DOHH2 (cell line): ENCODE measurements around the gene PTPN2.

Experiments used
- CTCF ChIP-seq: fragments of 200-600 bp; sonication (generic); IDR thresholded peaks from one replicate; pipeline ENCODE4 v1.5.1; 2014; ENCODE audit warnings: antibody characterized with exemption, mild to moderate bottlenecking, low read depth, low read length; ENCODE audit not compliant: poor library complexity, severe bottlenecking
- EZH2phosphoT487 ChIP-seq: fragments of 200-600 bp; sonication (generic); IDR thresholded peaks from 2 replicates; pipeline ENCODE4 v1.6.1; 2017; ENCODE audit warnings: borderline replicate concordance, mild to moderate bottlenecking, antibody characterized with exemption, low read length, moderate library complexity, mixed read lengths

DNA sequence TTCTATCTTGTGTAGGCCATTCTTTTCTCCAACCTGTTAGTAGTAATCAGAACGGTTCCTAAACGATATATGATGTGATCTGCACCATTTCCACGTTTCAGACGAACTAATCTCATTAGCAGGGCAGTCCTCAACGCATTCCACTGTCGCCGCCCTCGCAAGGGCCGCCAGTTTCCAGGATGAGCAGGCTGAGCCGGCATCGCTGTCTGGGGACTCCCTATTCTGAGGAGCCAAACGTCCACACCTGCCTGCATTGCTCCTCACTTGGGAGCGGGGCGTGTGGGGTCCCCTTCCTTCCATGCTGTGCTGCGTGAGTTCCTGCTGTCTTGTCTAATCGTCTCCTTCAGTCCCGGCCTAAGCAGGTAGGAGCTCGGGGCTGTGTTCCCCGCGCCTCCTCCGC lies 104.6 kb downstream of the PTPN2 start:
- TF ChIP-seq CTCF = no peak
- TF ChIP-seq EZH2phosphoT487 = no peak
